Adrenal gland (tissue), 12 donors: ENCODE data around the gene WLS. TPM values are rescaled to one million over a fixed set of nuclear protein-coding genes. Genes with fewer than 3 reads are reported as not detected.

ENCODE experiments used
- DNase-seq, 7 donors: peaks; one replicate each; pipeline ENCODE4 v3.0.0-alpha.2; 2019 to 2020
- H3K27ac ChIP-seq, 5 donors: fragments of 200-600 bp; sonication (generic) in 4 of 5; 1 replicate in 3 of 5; 2 replicates in 2 of 5; pipeline versions ENCODE4 v1.5.1 to v1.8.0; 2016 to 2020; ENCODE audit warnings: mild to moderate bottlenecking in 1 of 5
- H3K27me3 ChIP-seq: fragments of 200-600 bp; 2 replicates; pipeline ENCODE4 v1.8.0; 2021
- H3K36me3 ChIP-seq, 2 donors: fragments of 200-600 bp; replicated peaks in 1 of 2; 1 replicate in 1 of 2; 2 replicates in 1 of 2; pipeline versions ENCODE4 v1.5.1 to v1.8.0; 2018 to 2022
- H3K4me1 ChIP-seq, 2 donors: fragments of 200-600 bp; replicated peaks in 1 of 2; 1 replicate in 1 of 2; 2 replicates in 1 of 2; pipeline versions ENCODE4 v1.5.1 to v1.8.0; 2018 to 2021
- H3K4me3 ChIP-seq, 4 donors: fragments of 200-600 bp; sonication (generic) in 3 of 4; one replicate each; pipeline ENCODE4 v1.5.1; 2016 to 2018
- H3K9me3 ChIP-seq, 3 donors: fragments of 200-600 bp; sonication (generic) in 1 of 3; replicated peaks in 1 of 3; 1 replicate in 2 of 3; 2 replicates in 1 of 3; pipeline versions ENCODE4 v1.5.1 to v1.8.0; 2016 to 2021
- POLR2A ChIP-seq, 2 donors: fragments of 450-650 bp; IDR thresholded peaks; one replicate each; pipeline ENCODE4 v1.6.1; 2017; ENCODE audit warnings: antibody characterized with exemption in 2 of 2, mild to moderate bottlenecking in 2 of 2, moderate library complexity in 1 of 2
- WGBS, 4 donors: extraction: QIAGEN DNeasy Blood & Tissue Kit in 2 of 4; methylation state at CpG; one replicate each; pipeline versions ENCODE4 v1.1.5 to v1.1.7; 2013 to 2017; 5-methylcytosine and 5-hydroxymethylcytosine counted together
- intact Hi-C, 2 donors: fragments of 100-400 bp; cut with DNase I; formaldehyde crosslinking; loops; one replicate each; pipeline versions ENCODE4 v1.14.1 to v1.15.0; 2022 to 2023
- polyA plus RNA-seq, 3 donors: library from polyadenylated mRNA; stranded (reverse); fragments of 200-250 nt in 2 of 3; fragments of 350-450 nt in 1 of 3; fragmentation: Illumina TruSeq in 1 of 3; extraction: RNeasy Lipid Tissue Mini Kit (QIAGEN cat#74804) in 1 of 3; gene quantifications; one replicate each; pipeline ENCODE4 v1.2.3, GENCODE V29; 2013 to 2014
- total RNA-seq, 9 donors: library from RNA; depleted of rRNA in 4 of 9; stranded (reverse); fragments of >200 nt in 4 of 9; fragments of 120-200 nt in 1 of 9; fragmentation: NEBNext Ultra II Directional in 1 of 9; extraction: Animal tissue kit (Norgen Biotek cat#: 25700) in 1 of 9; gene quantifications; one replicate each; pipeline versions ENCODE4 v1.1.0 to v1.2.4, GENCODE V29; 2013 to 2023
- TF ChIP-seq, protein P1 (sequence below), 6 experiments: fragments of 450-650 bp in 4 of 6; fragments of 200-600 bp in 2 of 6; sonication (generic) in 1 of 6; IDR thresholded peaks; 1 replicate in 5 of 6; 2 replicates in 1 of 6; pipeline versions ENCODE4 v1.5.1 to v1.8.0; 2016 to 2021; ENCODE audit warnings: antibody characterized with exemption in 6 of 6, mild to moderate bottlenecking in 2 of 6, moderate library complexity in 1 of 6
- donor health status: healthy with polysubstance abuse.
- donor health status: Bipolar disorder and iron deficiency.
- donor health status: DM: yes; HTN: yes; CAD: no.
- donor health status: DM: no; HTN: no; CAD: no.
- donor health status: DM: no; HTN: no; CAD: no.
- donor health status: DM: yes; HTN: yes; CAD: no.

Gene WLS
- total and polyA plus RNA-seq, 12 donors: 28.7 to 114 (median 59.5) TPM

DNA sequence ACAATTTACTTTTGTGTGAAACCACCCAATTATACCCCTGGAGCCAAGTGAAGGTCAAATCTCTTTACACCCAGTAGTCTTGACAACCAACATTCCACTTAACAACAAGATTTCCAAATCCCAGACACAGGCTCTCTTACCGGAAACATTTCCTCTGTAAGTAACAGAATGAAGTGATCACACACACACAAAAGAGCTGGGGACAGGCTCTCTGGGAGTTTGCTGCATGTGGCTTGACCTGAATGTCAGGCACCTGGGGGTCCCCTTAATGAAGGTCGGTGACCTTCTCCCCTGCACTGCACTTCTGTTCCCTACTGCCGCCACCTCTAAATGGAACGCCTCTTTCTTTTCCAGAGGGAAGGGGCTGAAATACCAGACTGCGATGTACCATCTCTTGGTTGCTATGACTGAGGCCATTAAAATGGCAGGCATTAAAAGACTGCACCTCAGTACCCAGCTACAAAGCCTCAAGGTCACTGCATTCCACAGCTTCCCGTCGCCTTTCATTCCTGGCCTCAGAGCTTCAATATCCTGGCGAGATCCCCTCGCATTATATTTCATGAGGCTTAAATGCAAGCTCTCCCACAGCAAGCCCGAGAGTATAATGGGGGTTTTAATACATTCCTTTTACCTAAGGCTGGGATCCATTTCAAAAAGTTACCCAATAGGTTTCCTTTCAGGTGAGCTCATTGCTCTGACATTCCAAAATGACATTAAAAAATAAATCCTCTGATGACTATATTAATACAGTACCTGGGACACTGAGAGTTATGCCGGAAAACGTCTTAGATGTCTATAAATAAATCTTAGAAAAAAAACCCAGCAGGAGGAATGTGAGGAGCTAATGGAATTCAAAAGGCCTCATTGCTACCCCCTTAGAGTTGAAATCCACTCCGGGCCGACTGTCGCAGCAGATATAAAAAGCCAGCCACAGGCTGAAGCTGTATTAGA lies 91.0 kb downstream of the WLS start:
- H3K4me3 ChIP-seq: no peak overlapping the region
- TF ChIP-seq, protein P1, sequence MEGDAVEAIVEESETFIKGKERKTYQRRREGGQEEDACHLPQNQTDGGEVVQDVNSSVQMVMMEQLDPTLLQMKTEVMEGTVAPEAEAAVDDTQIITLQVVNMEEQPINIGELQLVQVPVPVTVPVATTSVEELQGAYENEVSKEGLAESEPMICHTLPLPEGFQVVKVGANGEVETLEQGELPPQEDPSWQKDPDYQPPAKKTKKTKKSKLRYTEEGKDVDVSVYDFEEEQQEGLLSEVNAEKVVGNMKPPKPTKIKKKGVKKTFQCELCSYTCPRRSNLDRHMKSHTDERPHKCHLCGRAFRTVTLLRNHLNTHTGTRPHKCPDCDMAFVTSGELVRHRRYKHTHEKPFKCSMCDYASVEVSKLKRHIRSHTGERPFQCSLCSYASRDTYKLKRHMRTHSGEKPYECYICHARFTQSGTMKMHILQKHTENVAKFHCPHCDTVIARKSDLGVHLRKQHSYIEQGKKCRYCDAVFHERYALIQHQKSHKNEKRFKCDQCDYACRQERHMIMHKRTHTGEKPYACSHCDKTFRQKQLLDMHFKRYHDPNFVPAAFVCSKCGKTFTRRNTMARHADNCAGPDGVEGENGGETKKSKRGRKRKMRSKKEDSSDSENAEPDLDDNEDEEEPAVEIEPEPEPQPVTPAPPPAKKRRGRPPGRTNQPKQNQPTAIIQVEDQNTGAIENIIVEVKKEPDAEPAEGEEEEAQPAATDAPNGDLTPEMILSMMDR (IDR thresholded peaks at IDR 0.05): no peak
- no peak for TF ChIP-seq POLR2A (IDR thresholded peaks at IDR 0.05)
- intact Hi-C loops: no loop called here
- H3K27me3 ChIP-seq: no peaks in the 10 kb centered on the region
- no peaks in the 10 kb centered on the region for H3K4me1 ChIP-seq
- WGBS, 4 donors: 75 to 78% (median 76%) methylated on average over 15 of the region's 15 CpGs
- H3K27ac ChIP-seq: peak overlapping the region in 1 of 5 donors; percentile 13
- no peaks in the 10 kb centered on the region for H3K9me3 ChIP-seq
- no peak for DNase-seq
- peaks cover 0 to 22% of the 10 kb centered on the region in 2 donors for H3K36me3 ChIP-seq

DNA sequence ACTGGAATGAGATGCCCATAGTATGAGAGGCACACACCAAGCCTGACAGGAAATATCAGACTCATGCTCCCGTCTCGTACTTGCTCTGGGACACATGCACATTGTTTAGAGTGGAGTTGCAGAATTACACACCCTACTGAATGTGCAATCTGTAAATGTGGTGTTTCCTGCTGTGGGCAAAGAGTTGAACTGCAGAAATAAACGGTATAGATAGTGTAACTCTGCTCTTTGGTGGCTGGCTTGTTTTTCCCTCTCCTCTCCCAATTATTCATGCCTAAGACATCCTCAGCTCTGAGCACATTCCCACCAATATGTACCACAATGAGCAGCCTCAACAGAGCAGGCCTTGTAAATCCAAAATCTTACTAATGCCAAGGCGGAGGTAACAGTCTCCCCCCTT lies 91.8 kb downstream of the WLS start:
- Histone ChIP-seq H3K36me3 (peaks cover 0 to 22% of the 10 kb centered on the region in 2 donors), H3K9me3 (no peaks in the 10 kb centered on the region), H3K4me3 (no peak overlapping the region), H3K4me1 (no peaks in the 10 kb centered on the region), H3K27ac (no peak overlapping the region), H3K27me3 (no peaks in the 10 kb centered on the region)
- intact Hi-C loops: no loop called here
- WGBS, 4 donors: 67 to 79% (median 74%) methylated on average over 4 of the region's 4 CpGs
- TF ChIP-seq, protein P1 (IDR thresholded peaks at IDR 0.05): no peak
- TF ChIP-seq POLR2A (IDR thresholded peaks at IDR 0.05): no peak
- no peak for DNase-seq

DNA sequence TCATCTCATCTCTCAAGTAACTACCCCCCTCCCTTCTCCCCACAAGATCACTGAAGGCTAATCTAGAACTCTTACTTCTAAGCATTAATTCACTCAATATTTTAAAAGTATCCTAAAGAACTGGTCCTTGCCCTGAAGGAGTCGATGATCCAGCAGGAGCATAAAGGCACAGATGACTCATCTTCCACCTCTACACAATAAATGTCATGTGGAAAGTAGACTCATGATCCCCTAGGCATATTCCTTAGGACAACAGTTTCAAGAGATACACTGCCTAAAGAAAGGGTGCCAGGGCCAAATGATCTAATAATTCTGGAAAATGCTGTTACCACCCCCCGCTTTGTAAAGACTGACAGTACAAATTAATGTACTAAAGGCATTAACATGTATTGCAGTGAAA lies 96.1 kb downstream of the WLS start:
- Histone ChIP-seq H3K4me1 (no peaks in the 10 kb centered on the region), H3K9me3 (no peaks in the 10 kb centered on the region), H3K27ac (no peak overlapping the region), H3K27me3 (no peaks in the 10 kb centered on the region), H3K36me3 (peaks cover 0 to 13% of the 10 kb centered on the region in 2 donors), H3K4me3 (no peak overlapping the region)
- TF ChIP-seq POLR2A (IDR thresholded peaks at IDR 0.05): no peak
- TF ChIP-seq, protein P1 (IDR thresholded peaks at IDR 0.05): no peak
- WGBS, 4 donors: 84 to 91% (median 88%) methylated on average over 2 of the region's 2 CpGs
- intact Hi-C loops: no loop called here
- no peak for DNase-seq

DNA sequence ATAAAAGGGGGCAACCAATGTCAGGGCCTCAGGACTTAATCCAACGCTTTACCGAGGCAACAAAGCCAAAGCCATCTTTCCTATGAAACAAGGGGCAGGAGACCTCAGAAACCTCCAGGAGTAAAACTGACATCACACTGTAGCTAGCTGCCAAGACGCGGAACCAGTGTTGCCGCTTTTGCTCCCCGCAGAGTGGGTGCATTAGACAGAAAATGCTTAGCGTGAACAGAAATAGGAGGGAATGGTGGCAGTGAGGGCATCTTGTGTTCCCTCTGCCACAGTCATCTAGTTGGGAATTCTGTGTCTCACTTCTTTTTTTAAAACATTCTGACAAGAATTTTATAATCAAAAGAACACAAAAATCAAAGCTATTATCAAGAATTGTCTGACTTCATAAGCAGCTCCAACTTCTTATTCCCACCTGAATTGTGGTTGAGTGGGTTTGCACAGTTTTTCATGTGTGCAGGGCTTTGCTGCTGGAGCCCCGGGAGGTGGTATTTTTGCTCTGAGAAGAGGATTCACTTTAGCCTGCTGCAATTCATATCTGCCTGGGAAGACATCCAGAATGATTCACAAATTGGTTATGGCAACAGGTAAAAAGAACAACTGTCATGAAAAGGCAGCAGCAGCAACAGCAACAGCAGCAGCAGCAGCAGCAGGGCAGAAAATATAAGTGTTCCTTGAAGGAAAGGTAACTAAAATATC lies 99.7 kb downstream of the WLS start:
- Histone ChIP-seq H3K27ac (no peak overlapping the region), H3K27me3 (no peaks in the 10 kb centered on the region), H3K4me1 (no peaks in the 10 kb centered on the region), H3K36me3 (peaks cover 0 to 12% of the 10 kb centered on the region in 2 donors), H3K4me3 (no peak overlapping the region), H3K9me3 (no peaks in the 10 kb centered on the region)
- intact Hi-C loops: no loop called here
- DNase-seq: no peak
- TF ChIP-seq, protein P1 (IDR thresholded peaks at IDR 0.05): no peak
- no peak for TF ChIP-seq POLR2A (IDR thresholded peaks at IDR 0.05)
- WGBS, 4 donors: 90 to 92% (median 92%) methylated on average over 7 to 8 of the region's 8 CpGs
